B cell (primary cell): ENCODE results near the gene PARD3. TPM values are rescaled to one million over a fixed set of nuclear protein-coding genes. Genes with fewer than 3 reads are reported as not detected.

Experiments used
- ATAC-seq: fragments of 200-7000 bp; cut with Tn5 transposase; one replicate; pipeline ENCODE4 v1.10.0; 2021; ENCODE audit warnings: low read depth, mild to moderate bottlenecking, moderate number of reproducible peaks, moderate library complexity
- CTCF ChIA-PET: fragments of 350-600 bp; sonication (Branson Sonifier 250); formaldehyde crosslinking; loops from one replicate; lab custom pipeline; 2021; ENCODE audit warnings: antibody characterized with exemption, inconsistent platforms; lab: Charles Lee
- POLR2A ChIA-PET: fragments of 350-600 bp; sonication (Branson Sonifier 250); formaldehyde crosslinking; loops from one replicate; lab custom pipeline; 2021; ENCODE audit warnings: antibody characterized with exemption; lab: Charles Lee
- DNase-seq: peaks from one replicate; pipeline ENCODE4 v3.0.0; 2013
- H2AFZ ChIP-seq: 2 replicates; pipeline ENCODE4 v1.6.1; 2012; ENCODE audit warnings: mild to moderate bottlenecking, low read depth, low read length; ENCODE audit not compliant: insufficient read depth, poor library complexity, severe bottlenecking
- H3K27ac ChIP-seq, 2 donors: 1 replicate in 1 of 2; 2 replicates in 1 of 2; pipeline ENCODE4 v1.5.1; 2012 to 2013; ENCODE audit warnings: low read length in 2 of 2, mild to moderate bottlenecking in 2 of 2, moderate library complexity in 1 of 2
- H3K27me3 ChIP-seq, 4 experiments: fragments of 200-600 bp in 1 of 4; sonication (generic) in 1 of 4; replicated peaks in 1 of 4; 1 replicate in 2 of 4; 2 replicates in 2 of 4; pipeline versions ENCODE4 v1.6.1 to v1.7.0; 2013 to 2016; ENCODE audit warnings: low read length in 3 of 4, mild to moderate bottlenecking in 2 of 4, mixed read lengths in 1 of 4, moderate library complexity in 1 of 4; ENCODE audit not compliant: insufficient read depth in 4 of 4, control insufficient read depth in 3 of 4; ENCODE audit errors: control extremely low read depth in 1 of 4
- H3K36me3 ChIP-seq, 2 experiments: replicated peaks in 1 of 2; 1 replicate in 1 of 2; 2 replicates in 1 of 2; pipeline versions ENCODE4 v1.6.1 to v1.7.1; 2013; ENCODE audit warnings: low read length in 1 of 2; ENCODE audit not compliant: insufficient read depth in 2 of 2, control insufficient read depth in 1 of 2; ENCODE audit errors: control extremely low read depth in 1 of 2, extremely low read depth in 1 of 2
- H3K4me1 ChIP-seq, 2 donors: fragments of 200-600 bp in 1 of 2; sonication (generic) in 1 of 2; 1 replicate in 1 of 2; 2 replicates in 1 of 2; pipeline versions ENCODE4 v1.5.1 to v1.6.1; 2013 to 2017; ENCODE audit warnings: low read length in 2 of 2; ENCODE audit not compliant: control insufficient read depth in 2 of 2, insufficient read depth in 2 of 2
- H3K4me2 ChIP-seq: replicated peaks from 2 replicates; pipeline ENCODE3; 2012; ENCODE audit warnings: mild to moderate bottlenecking, low read depth, low read length; ENCODE audit not compliant: poor library complexity, severe bottlenecking
- H3K4me3 ChIP-seq, 5 experiments: fragments of 200-600 bp in 1 of 5; sonication (generic) in 1 of 5; 1 replicate in 3 of 5; 2 replicates in 2 of 5; pipeline versions ENCODE4 v1.5.1 to v1.7.0; 2011 to 2016; ENCODE audit warnings: low read length in 4 of 5, mild to moderate bottlenecking in 4 of 5, low read depth in 2 of 5, control low read depth in 1 of 5, moderate library complexity in 1 of 5; ENCODE audit not compliant: insufficient read depth in 1 of 5; ENCODE audit errors: control extremely low read depth in 1 of 5, extremely low read depth in 1 of 5
- H3K79me2 ChIP-seq: fragments of 200-600 bp; sonication (generic); one replicate; pipeline ENCODE4 v1.6.0; 2016; ENCODE audit warnings: low read length; ENCODE audit not compliant: control insufficient read depth, insufficient read depth
- H3K9ac ChIP-seq: fragments of 200-600 bp; sonication (generic); 2 replicates; pipeline ENCODE4 v1.6.1; 2017; ENCODE audit warnings: mild to moderate bottlenecking, low read length, moderate library complexity
- H3K9me3 ChIP-seq, 3 donors: one replicate each; pipeline versions ENCODE4 v1.6.1 to v1.7.1; 2013; ENCODE audit warnings: low read length in 2 of 3; ENCODE audit not compliant: control insufficient read depth in 2 of 3, insufficient read depth in 1 of 3; ENCODE audit errors: control extremely low read depth in 1 of 3
- H4K20me1 ChIP-seq: 2 replicates; pipeline ENCODE4 v1.6.0; 2012; ENCODE audit warnings: mild to moderate bottlenecking, low read length; ENCODE audit not compliant: insufficient read depth, control insufficient read depth, poor library complexity, severe bottlenecking
- H3K27ac Mint-ChIP-seq: one replicate; pipeline ENCODE4 v1.8.0; 2021; ENCODE audit warnings: mixed read lengths
- H3K27me3 Mint-ChIP-seq: one replicate; pipeline ENCODE4 v1.8.0; 2021; ENCODE audit warnings: mixed read lengths
- H3K4me1 Mint-ChIP-seq: one replicate; pipeline ENCODE4 v1.8.0; 2021; ENCODE audit warnings: mixed read lengths
- H3K4me3 Mint-ChIP-seq: one replicate; pipeline ENCODE4 v1.8.0; 2021; ENCODE audit warnings: mixed read lengths
- H3K9me3 Mint-ChIP-seq: one replicate; pipeline ENCODE4 v1.8.0; 2022; ENCODE audit warnings: mixed read lengths; ENCODE audit not compliant: insufficient read depth
- EZH2 ChIP-seq: IDR thresholded peaks from 2 replicates; pipeline ENCODE4 v1.6.1; 2012; ENCODE audit warnings: borderline replicate concordance, low read depth, mild to moderate bottlenecking, moderate library complexity, low read length; ENCODE audit not compliant: insufficient read depth, poor library complexity, severe bottlenecking
- WGBS: methylation state at CpG from one replicate; pipeline ENCODE4 v1.1.5; 2013; ENCODE audit warnings: missing lambda C conversion rate; ENCODE audit not compliant: insufficient coverage; 5-methylcytosine and 5-hydroxymethylcytosine counted together
- intact Hi-C: fragments of 100-400 bp; cut with micrococcal nuclease; formaldehyde crosslinking; loops from one replicate; pipeline ENCODE4 v1.10.0; 2022
- polyA plus RNA-seq: library from polyadenylated mRNA; depleted of rRNA; stranded (reverse); fragments of >200 nt; gene quantifications from 2 replicates; pipeline ENCODE4 v1.2.3, GENCODE V29; 2012
- total RNA-seq, 2 donors: library from RNA; stranded (reverse); fragments of 120-200 nt in 1 of 2; gene quantifications; 1 replicate in 1 of 2; 2 replicates in 1 of 2; pipeline versions ENCODE4 v1.2.3 to v1.2.4, GENCODE V29; 2013 to 2022
- TF ChIP-seq, protein P1 (sequence below): fragments of 200-600 bp; IDR thresholded peaks from one replicate; pipeline ENCODE4 v1.8.0; 2022; ENCODE audit warnings: antibody characterized with exemption, mild to moderate bottlenecking

The PARD3 gene
- total and polyA plus RNA-seq, 2 donors (not counting 1 experiment from before 2014, with no cell fraction given): not detected

DNA sequence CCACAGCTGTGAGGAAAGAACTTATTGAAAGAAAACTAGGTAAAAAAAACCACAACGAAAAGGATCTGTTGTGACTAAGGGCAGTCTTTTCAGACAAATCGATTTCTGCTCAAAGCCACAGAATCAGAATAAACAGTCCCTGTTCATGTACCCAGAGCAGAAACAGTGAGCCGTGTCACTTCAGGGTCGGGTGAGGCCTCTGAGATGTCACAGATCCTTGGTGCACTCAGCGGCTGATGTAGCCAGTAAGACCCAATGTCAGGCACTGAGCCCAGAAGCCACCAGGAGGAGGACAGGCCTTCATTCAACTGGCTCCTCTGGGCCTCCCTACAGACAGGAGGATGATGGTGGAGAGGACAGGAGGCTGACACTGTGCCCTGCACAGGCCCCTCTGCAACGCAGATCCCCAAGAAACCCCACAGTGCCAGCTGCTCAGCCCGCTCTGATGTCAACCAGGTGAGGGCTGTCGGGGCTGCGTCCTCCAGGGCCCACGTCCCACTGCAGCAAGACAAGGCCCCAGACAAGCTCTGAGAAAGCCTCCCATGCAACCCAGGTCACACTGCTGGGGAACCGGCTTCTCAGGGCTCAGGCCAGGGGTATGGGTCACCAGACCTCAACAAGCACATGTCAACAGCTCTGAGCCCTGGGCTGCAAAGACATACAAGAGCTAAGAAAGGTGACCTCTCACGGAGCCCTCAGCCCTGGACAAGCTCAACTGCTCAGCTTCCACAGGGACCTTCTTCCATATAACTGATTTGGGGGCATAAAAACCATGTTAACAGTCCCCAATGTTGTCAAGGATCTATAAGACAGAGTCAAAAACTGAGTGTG, 190.6 kb downstream of the PARD3 start:
- no peaks in the 10 kb centered on the region for H3K79me2 ChIP-seq
- 88% methylated on average over 12 of the region's 12 CpGs for WGBS

DNA sequence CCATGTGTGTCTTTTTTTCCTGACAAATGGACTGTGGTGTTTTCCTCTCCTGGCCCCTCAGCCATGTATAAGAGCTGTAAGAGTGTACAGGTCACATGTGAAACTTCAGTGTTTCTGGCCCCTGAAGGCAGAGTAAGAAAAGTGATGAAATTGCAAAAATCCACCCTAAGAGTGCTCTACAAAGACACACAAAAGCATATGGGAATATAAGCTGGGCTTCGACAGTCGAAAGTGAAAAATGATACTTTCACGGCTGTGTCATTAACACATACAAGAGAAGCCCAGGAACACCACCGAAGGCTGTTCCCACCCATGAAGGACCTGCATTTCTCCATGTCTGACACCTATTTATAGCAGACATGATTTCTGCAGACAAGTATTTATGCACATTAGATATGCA, 192.2 kb downstream of the PARD3 start:
- WGBS: no CpG with 5 or more reads among the region's 4 CpGs
- Histone ChIP-seq H3K4me3 (no peak overlapping the region), H3K9me3 (no peaks in the 10 kb centered on the region), H3K27ac (no peak overlapping the region), H3K79me2 (no peaks in the 10 kb centered on the region), H3K36me3 (no peaks in the 10 kb centered on the region), H2AFZ (no peak overlapping the region), H4K20me1 (no peaks in the 10 kb centered on the region), H3K4me1 (no peaks in the 10 kb centered on the region), H3K27me3 (no peaks in the 10 kb centered on the region), H3K9ac (no peak overlapping the region), H3K4me2 (no peak overlapping the region)
- H3K4me1 Mint-ChIP-seq: no peaks in the 10 kb centered on the region
- TF ChIP-seq, protein P1, sequence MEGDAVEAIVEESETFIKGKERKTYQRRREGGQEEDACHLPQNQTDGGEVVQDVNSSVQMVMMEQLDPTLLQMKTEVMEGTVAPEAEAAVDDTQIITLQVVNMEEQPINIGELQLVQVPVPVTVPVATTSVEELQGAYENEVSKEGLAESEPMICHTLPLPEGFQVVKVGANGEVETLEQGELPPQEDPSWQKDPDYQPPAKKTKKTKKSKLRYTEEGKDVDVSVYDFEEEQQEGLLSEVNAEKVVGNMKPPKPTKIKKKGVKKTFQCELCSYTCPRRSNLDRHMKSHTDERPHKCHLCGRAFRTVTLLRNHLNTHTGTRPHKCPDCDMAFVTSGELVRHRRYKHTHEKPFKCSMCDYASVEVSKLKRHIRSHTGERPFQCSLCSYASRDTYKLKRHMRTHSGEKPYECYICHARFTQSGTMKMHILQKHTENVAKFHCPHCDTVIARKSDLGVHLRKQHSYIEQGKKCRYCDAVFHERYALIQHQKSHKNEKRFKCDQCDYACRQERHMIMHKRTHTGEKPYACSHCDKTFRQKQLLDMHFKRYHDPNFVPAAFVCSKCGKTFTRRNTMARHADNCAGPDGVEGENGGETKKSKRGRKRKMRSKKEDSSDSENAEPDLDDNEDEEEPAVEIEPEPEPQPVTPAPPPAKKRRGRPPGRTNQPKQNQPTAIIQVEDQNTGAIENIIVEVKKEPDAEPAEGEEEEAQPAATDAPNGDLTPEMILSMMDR: no peak
- TF ChIP-seq EZH2: no peak
- CTCF ChIA-PET: interaction anchor here (1.1 kb wide), 1 partner anchor 15 kb away, joined by 4 read pairs; no protein-coding TSS in a partner anchor
- POLR2A ChIA-PET: no interaction called here
- H3K9me3 Mint-ChIP-seq: no peaks in the 10 kb centered on the region
- DNase-seq: no peak
- ATAC-seq: no peak
- no peaks in the 10 kb centered on the region for H3K27me3 Mint-ChIP-seq
- H3K27ac Mint-ChIP-seq: no peak overlapping the region
- no peak overlapping the region for H3K4me3 Mint-ChIP-seq
- intact Hi-C loops: no loop called here

More for the DNA sequence above, 190.6 kb downstream of the PARD3 start:
- intact Hi-C loops: no loop called here
- no peaks in the 10 kb centered on the region for H3K4me1 ChIP-seq
- no peak overlapping the region for H3K27ac Mint-ChIP-seq
- no peaks in the 10 kb centered on the region for H3K27me3 Mint-ChIP-seq
- CTCF ChIA-PET: interaction anchor here (0.8 to 1.8 kb wide), 2 partner anchors 10 to 14 kb away, joined by 4 to 8 read pairs; no protein-coding TSS in a partner anchor
- H3K4me3 ChIP-seq: no peak overlapping the region
- no peaks in the 10 kb centered on the region for H3K36me3 ChIP-seq
- TF ChIP-seq EZH2: no peak
- TF ChIP-seq, protein P1: no peak
- no peak overlapping the region for H3K9ac ChIP-seq
- POLR2A ChIA-PET: no interaction called here
- H3K27ac ChIP-seq: no peak overlapping the region
- H3K4me2 ChIP-seq: no peak overlapping the region
- no peaks in the 10 kb centered on the region for H3K9me3 Mint-ChIP-seq
- no peaks in the 10 kb centered on the region for H4K20me1 ChIP-seq
- no peaks in the 10 kb centered on the region for H3K27me3 ChIP-seq
- H3K9me3 ChIP-seq: no peaks in the 10 kb centered on the region
- no peak overlapping the region for H3K4me3 Mint-ChIP-seq
- H2AFZ ChIP-seq: no peak overlapping the region
- DNase-seq (no peak), ATAC-seq (no peak)
- no peaks in the 10 kb centered on the region for H3K4me1 Mint-ChIP-seq
